Measurements from ENCODE around the gene MROH2A.

The MROH2A gene

GRCh38 chr2:233821709-233822100, 43.6 kb downstream of the MROH2A start:
- no CpG with 5 or more reads among the region's 8 CpGs for WGBS (ENCODE audit: extremely low coverage, insufficient coverage, insufficient read length)
- no peak overlapping the region for H4K12ac ChIP-seq (ENCODE audit: low read depth, low read length)

DNA sequence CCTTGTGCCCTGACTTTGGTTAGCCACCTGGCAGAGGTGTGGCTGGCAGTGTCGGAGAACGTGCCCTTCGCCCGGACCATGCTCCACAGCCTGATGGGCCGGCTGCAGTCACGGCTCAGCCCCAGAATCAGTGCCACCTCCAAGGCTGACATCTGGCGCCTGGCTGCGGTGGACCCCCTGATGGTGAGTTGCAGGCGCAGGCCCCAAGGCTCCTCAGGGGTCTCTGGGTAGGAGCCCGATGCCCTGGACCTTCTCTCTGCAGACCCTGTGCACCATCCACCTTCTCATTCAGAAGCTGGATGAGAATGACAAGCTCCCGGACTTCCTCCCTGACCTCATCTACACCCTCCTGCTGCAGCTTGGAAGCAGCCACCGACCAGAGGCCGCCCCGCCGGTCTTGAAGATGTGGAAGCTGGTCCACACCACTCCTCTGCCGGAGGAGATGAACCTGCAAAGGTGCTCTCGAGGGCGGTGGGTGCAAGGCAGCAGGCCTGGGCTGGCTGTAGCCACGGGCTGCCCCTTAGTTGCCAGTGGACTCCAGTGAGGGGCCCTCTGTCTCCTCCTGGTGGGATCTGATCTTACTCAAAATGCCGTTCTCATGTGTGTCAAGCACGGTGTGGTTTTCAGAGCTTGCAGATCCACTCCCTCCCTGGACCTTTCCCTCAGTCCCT, 44.1 kb downstream of the MROH2A start:
- H3K18ac ChIP-seq (ENCODE audit: low read length): no peak overlapping the region
- no peak for DNase-seq
- H3K27me3 ChIP-seq (ENCODE audit: insufficient read depth, low read length): no peaks in the 10 kb centered on the region
- H2AFZ ChIP-seq (ENCODE audit: insufficient read depth, low read length, poor library complexity): no peak overlapping the region
- H3K14ac ChIP-seq (ENCODE audit: low read length): no peak overlapping the region
- H2BK12ac ChIP-seq (ENCODE audit: low read length): no peak overlapping the region
- no peaks in the 10 kb centered on the region for H3K79me1 ChIP-seq (ENCODE audit: low read length)
- no peak overlapping the region for H3K23ac ChIP-seq (ENCODE audit: low read length)
- H4K8ac ChIP-seq (ENCODE audit: low read depth, low read length): no peak overlapping the region
- no peak overlapping the region for H2BK5ac ChIP-seq (ENCODE audit: low read depth, low read length, poor library complexity)
- no peaks in the 10 kb centered on the region for H3K79me2 ChIP-seq (ENCODE audit: control insufficient read depth, insufficient read depth, low read length, poor library complexity)
- peaks cover 4% of the 10 kb centered on the region for H3K9me3 ChIP-seq (ENCODE audit: insufficient read depth, low read depth, low read length)
- H2BK120ac ChIP-seq (ENCODE audit: insufficient read depth, low read length, poor library complexity): no peak overlapping the region
- no peaks in the 10 kb centered on the region for H3K4me1 ChIP-seq (ENCODE audit: control insufficient read depth in 1 of 2, insufficient read depth in 2 of 2, low read length in 2 of 2)
- H3K36me3 ChIP-seq (ENCODE audit: control insufficient read depth in 1 of 2, insufficient read depth in 2 of 2, low read length in 2 of 2): no peaks in the 10 kb centered on the region
- no peak overlapping the region for H3K27ac ChIP-seq (ENCODE audit: low read depth, low read length)
- no peak overlapping the region for H3K4me2 ChIP-seq (ENCODE audit: low read length)
- H4K12ac ChIP-seq (ENCODE audit: low read depth, low read length): no peak overlapping the region
- H3K4me3 ChIP-seq (ENCODE audit: low read depth, low read length): no peak overlapping the region
- WGBS (ENCODE audit: extremely low coverage, insufficient coverage, insufficient read length): no CpG with 5 or more reads among the region's 21 CpGs
- H2AK5ac ChIP-seq (ENCODE audit: low read length): no peak overlapping the region
- H4K91ac ChIP-seq (ENCODE audit: low read depth, low read length): no peak overlapping the region
- no peak overlapping the region for H3K4ac ChIP-seq (ENCODE audit: low read depth, low read length)
- H3K9ac ChIP-seq (ENCODE audit: low read length): no peak overlapping the region

More at GRCh38 chr2:233821709-233822100, 43.6 kb downstream of the MROH2A start:
- Histone ChIP-seq H2BK5ac (ENCODE audit: low read depth, low read length, poor library complexity) (no peak overlapping the region), H3K9me3 (ENCODE audit: insufficient read depth, low read depth, low read length) (peaks cover 4% of the 10 kb centered on the region), H2BK120ac (ENCODE audit: insufficient read depth, low read length, poor library complexity) (no peak overlapping the region), H3K79me1 (ENCODE audit: low read length) (no peaks in the 10 kb centered on the region), H3K4me3 (ENCODE audit: low read depth, low read length) (no peak overlapping the region), H2BK12ac (ENCODE audit: low read length) (no peak overlapping the region), H3K18ac (ENCODE audit: low read length) (no peak overlapping the region), H4K8ac (ENCODE audit: low read depth, low read length) (no peak overlapping the region), H3K4ac (ENCODE audit: low read depth, low read length) (no peak overlapping the region), H3K23ac (ENCODE audit: low read length) (no peak overlapping the region), H2AK5ac (ENCODE audit: low read length) (no peak overlapping the region), H3K79me2 (ENCODE audit: control insufficient read depth, insufficient read depth, low read length, poor library complexity) (no peaks in the 10 kb centered on the region), H3K4me2 (ENCODE audit: low read length) (no peak overlapping the region), H3K27me3 (ENCODE audit: insufficient read depth, low read length) (no peaks in the 10 kb centered on the region), H3K4me1 (ENCODE audit: control insufficient read depth in 1 of 2, insufficient read depth in 2 of 2, low read length in 2 of 2) (no peaks in the 10 kb centered on the region), H3K9ac (ENCODE audit: low read length) (no peak overlapping the region), H2AFZ (ENCODE audit: insufficient read depth, low read length, poor library complexity) (no peak overlapping the region), H3K27ac (ENCODE audit: low read depth, low read length) (no peak overlapping the region), H4K91ac (ENCODE audit: low read depth, low read length) (no peak overlapping the region), H3K14ac (ENCODE audit: low read length) (no peak overlapping the region), H3K36me3 (ENCODE audit: control insufficient read depth in 1 of 2, insufficient read depth in 2 of 2, low read length in 2 of 2) (no peaks in the 10 kb centered on the region)
- no peak for DNase-seq

DNA sequence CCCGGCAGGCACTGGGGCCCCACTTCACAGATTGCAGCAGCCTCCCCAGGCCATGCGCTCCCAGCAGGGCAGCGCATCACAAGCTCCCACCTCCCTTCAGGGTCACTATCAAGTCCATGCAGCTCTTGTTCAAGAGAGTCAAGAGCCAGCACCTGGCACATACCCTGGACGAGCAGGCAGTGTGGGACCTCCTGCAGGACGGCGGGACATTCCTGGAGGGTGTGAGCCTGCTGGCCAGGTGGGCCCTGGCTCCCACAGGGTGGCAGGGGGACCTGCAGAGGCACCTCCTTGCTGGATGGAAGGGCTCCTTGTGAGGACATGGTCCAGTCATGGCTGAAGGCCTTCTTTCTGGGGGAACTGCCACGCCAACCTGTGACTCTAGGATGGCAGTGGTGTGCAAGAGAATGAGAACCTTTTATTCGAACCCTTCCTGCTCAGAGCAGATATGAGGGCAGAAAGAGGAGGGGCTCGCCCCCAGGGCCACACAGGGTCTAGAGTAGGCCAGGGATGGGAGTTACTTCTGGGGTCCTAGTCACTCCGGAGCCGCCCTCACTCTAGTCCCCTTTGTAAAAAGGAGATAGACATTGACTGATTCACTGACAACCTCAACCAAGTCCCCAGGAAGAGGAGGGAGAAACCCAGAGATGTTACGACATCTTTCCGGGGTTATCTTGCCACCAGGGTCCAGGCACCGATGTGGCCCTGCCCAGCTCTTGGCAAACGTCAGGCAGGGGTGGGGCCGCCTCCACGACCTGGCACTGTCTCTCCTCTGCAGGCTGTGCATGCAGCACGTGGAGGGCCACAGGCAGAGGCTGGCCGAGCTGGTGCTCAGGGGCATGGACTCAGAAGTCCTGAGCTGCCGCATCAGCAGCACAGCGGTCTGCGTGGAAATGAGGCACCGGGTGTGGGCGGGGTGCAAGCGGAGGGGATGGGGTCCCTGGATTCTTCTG, 44.9 kb downstream of the MROH2A start:
- no peak overlapping the region for H3K18ac ChIP-seq (ENCODE audit: low read length)
- no peaks in the 10 kb centered on the region for H3K27me3 ChIP-seq (ENCODE audit: insufficient read depth, low read length)
- H3K4me2 ChIP-seq (ENCODE audit: low read length): no peak overlapping the region
- no peak overlapping the region for H4K8ac ChIP-seq (ENCODE audit: low read depth, low read length)
- no peak overlapping the region for H3K4ac ChIP-seq (ENCODE audit: low read depth, low read length)
- no peaks in the 10 kb centered on the region for H3K4me1 ChIP-seq (ENCODE audit: control insufficient read depth in 1 of 2, insufficient read depth in 2 of 2, low read length in 2 of 2)
- H2BK120ac ChIP-seq (ENCODE audit: insufficient read depth, low read length, poor library complexity): no peak overlapping the region
- no peaks in the 10 kb centered on the region for H3K79me2 ChIP-seq (ENCODE audit: control insufficient read depth, insufficient read depth, low read length, poor library complexity)
- no peak overlapping the region for H2AFZ ChIP-seq (ENCODE audit: insufficient read depth, low read length, poor library complexity)
- no peak overlapping the region for H2BK12ac ChIP-seq (ENCODE audit: low read length)
- WGBS (ENCODE audit: extremely low coverage, insufficient coverage, insufficient read length): no CpG with 5 or more reads among the region's 25 CpGs
- no peak overlapping the region for H3K9ac ChIP-seq (ENCODE audit: low read length)
- H3K23ac ChIP-seq (ENCODE audit: low read length): no peak overlapping the region
- no peaks in the 10 kb centered on the region for H3K79me1 ChIP-seq (ENCODE audit: low read length)
- H4K12ac ChIP-seq (ENCODE audit: low read depth, low read length): no peak overlapping the region
- H3K4me3 ChIP-seq (ENCODE audit: low read depth, low read length): no peak overlapping the region
- no peak overlapping the region for H4K91ac ChIP-seq (ENCODE audit: low read depth, low read length)
- H2BK5ac ChIP-seq (ENCODE audit: low read depth, low read length, poor library complexity): no peak overlapping the region
- peaks cover 4% of the 10 kb centered on the region for H3K9me3 ChIP-seq (ENCODE audit: insufficient read depth, low read depth, low read length)
- H3K14ac ChIP-seq (ENCODE audit: low read length): no peak overlapping the region
- H3K27ac ChIP-seq (ENCODE audit: low read depth, low read length): no peak overlapping the region
- H3K36me3 ChIP-seq (ENCODE audit: control insufficient read depth in 1 of 2, insufficient read depth in 2 of 2, low read length in 2 of 2): no peaks in the 10 kb centered on the region
- no peak for DNase-seq
- H2AK5ac ChIP-seq (ENCODE audit: low read length): no peak overlapping the region

GRCh38 chr2:233823731-233824121, 45.6 kb downstream of the MROH2A start:
- no peak overlapping the region for H4K12ac ChIP-seq (ENCODE audit: low read depth, low read length)
- no peaks in the 10 kb centered on the region for H3K36me3 ChIP-seq (ENCODE audit: control insufficient read depth in 1 of 2, insufficient read depth in 2 of 2, low read length in 2 of 2)
- no peak overlapping the region for H4K8ac ChIP-seq (ENCODE audit: low read depth, low read length)
- H3K79me1 ChIP-seq (ENCODE audit: low read length): no peaks in the 10 kb centered on the region
- no peak overlapping the region for H3K4me3 ChIP-seq (ENCODE audit: low read depth, low read length)
- H3K14ac ChIP-seq (ENCODE audit: low read length): no peak overlapping the region
- no peak overlapping the region for H3K23ac ChIP-seq (ENCODE audit: low read length)
- H3K9ac ChIP-seq (ENCODE audit: low read length): no peak overlapping the region
- DNase-seq: no peak
- H2AFZ ChIP-seq (ENCODE audit: insufficient read depth, low read length, poor library complexity): no peak overlapping the region
- no peak overlapping the region for H3K4ac ChIP-seq (ENCODE audit: low read depth, low read length)
- H3K18ac ChIP-seq (ENCODE audit: low read length): no peak overlapping the region
- no CpG with 5 or more reads among the region's 8 CpGs for WGBS (ENCODE audit: extremely low coverage, insufficient coverage, insufficient read length)
- H2AK5ac ChIP-seq (ENCODE audit: low read length): no peak overlapping the region
- H3K4me1 ChIP-seq (ENCODE audit: control insufficient read depth in 1 of 2, insufficient read depth in 2 of 2, low read length in 2 of 2): no peaks in the 10 kb centered on the region
- H2BK120ac ChIP-seq (ENCODE audit: insufficient read depth, low read length, poor library complexity): no peak overlapping the region
- no peak overlapping the region for H4K91ac ChIP-seq (ENCODE audit: low read depth, low read length)
- H3K4me2 ChIP-seq (ENCODE audit: low read length): no peak overlapping the region
- no peaks in the 10 kb centered on the region for H3K27me3 ChIP-seq (ENCODE audit: insufficient read depth, low read length)
- no peak overlapping the region for H2BK12ac ChIP-seq (ENCODE audit: low read length)
- no peak overlapping the region for H2BK5ac ChIP-seq (ENCODE audit: low read depth, low read length, poor library complexity)
- no peaks in the 10 kb centered on the region for H3K79me2 ChIP-seq (ENCODE audit: control insufficient read depth, insufficient read depth, low read length, poor library complexity)
- H3K9me3 ChIP-seq (ENCODE audit: insufficient read depth, low read depth, low read length): peaks cover 4% of the 10 kb centered on the region
- H3K27ac ChIP-seq (ENCODE audit: low read depth, low read length): no peak overlapping the region
